GM18873 (cell line): Measurements from ENCODE around the gene LRRC8A.
A peak's percentile ranks its signal among the peaks of the same experiment; 100 is the strongest.
"Not testable (repeated sequence)": the region's sequence is repeated elsewhere in the genome, so short reads cannot be mapped to it uniquely, and the experiment has no call there.

ENCODE experiments used
- ATAC-seq: cut with Tn5 transposase; IDR thresholded peaks from one replicate; pipeline ENCODE4 v1.9.1; 2021; ENCODE audit warnings: mild to moderate bottlenecking, moderate library complexity, moderate number of reproducible peaks; ENCODE audit not compliant: unreplicated experiment, low FRiP score

The LRRC8A gene

DNA sequence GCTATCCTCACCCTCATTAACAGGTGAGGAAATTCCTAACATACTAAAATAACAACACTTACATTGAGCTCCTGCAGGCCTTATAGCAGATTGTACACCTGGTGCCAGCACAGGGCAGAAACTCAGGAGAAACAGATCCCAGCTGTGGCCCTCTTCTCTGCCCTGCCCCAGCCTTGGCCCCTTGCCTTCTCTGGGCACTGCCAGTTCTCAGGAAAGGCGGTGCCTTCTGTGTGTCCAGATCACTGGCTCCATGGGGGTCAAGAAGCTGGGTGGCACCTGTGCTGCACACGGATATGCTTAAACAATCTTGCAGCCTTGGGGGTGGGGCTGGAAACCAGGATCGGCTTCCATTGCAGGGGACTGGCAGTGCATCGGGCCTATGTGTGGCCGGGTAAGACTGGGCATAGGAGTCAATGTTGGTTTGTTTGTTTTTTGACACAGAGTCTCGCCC lies 19.5 kb upstream of the LRRC8A start:
- no peak for ATAC-seq

DNA sequence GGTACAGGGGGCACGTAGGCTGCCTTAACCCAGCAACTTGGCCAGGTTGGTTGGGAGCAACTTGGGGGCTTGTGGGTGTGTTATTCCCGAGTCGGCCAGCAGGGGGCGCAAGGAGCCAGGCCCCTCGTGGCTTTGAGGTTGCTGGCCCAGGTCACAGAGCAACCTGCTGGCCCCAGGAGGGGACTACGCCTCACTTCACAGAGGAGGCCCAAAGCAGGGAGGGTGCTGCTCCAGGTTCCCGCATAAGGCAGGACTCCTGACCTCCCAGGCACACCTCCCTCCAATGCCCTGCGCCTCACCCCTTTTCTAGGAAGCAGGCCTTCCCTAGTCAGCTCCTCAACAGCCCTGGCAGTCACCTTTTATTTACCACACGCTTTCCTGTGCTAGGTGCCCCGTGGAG lies 18.3 kb upstream of the LRRC8A start:
- ATAC-seq: peak; percentile 59

DNA sequence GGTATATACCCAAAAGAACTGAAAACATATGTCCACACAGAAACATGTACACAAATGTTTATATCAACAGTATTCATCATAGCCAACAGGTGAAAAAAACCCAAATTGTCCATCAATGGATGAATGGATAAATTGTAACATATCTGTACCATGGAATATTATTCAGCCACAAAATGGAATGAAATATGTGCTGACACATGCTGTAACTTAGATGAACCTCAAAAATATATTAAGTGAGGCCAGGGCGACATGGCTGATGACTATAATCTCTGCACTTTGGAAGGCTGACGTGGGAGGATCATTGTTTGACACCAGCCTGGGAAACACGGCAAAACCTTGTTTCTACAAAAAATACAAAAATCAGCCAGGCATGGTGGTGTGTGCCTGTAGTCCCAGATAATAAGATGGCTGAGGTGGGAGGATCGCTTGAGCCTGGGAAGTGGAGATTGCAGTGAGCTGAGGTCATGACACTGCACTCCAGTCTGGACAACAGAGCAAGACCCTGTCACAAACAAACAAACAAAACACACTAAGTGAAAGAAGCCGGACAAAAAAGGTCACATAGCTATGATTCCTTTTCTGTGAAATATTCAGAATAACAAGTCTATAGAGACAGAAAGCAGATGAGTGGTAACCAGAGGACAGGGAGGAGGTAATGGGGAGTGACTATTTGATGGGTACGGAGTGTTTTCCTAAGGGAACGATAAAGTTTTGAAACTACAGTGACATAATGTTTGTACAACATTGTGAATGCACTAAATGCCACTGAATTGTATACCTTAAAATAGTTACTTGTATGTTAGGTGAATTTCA lies 11.6 kb upstream of the LRRC8A start:
- no peak for ATAC-seq

DNA sequence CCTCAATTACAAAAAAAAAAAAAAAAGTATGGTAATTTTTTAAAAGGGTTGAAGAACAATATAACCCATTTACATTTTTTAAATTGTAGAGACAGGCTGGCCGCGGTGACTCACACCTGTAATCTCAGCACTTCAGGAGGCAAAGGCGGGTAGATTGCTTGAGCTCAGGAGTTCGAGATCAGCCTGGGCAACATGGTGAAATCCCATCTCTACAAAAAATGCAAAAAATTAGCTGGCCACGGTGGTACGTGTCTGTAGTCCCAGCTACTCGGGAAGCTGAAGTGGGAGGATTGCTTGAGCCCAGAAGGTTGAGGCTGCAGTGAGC lies 11.0 kb upstream of the LRRC8A start:
- not testable (repeated sequence) for ATAC-seq

DNA sequence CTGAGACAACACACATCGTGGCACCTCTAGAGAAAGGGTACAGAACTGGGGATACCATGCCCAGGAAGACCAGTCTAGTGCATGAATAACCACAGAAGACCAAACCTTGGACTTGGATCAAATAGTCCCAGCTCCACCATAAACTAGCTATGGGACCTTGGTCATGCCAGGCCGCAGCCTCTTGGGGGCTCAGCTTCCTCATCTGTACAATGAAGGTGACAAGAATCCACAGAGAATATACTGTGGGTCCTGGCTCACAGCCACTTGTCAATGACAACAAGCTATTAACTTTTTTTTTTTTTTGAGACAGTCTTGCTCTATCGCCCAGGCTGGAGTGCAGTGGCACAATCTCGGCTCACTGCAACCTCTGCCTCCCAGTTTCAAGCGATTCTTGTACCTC lies 4.1 kb upstream of the LRRC8A start:
- no peak for ATAC-seq

DNA sequence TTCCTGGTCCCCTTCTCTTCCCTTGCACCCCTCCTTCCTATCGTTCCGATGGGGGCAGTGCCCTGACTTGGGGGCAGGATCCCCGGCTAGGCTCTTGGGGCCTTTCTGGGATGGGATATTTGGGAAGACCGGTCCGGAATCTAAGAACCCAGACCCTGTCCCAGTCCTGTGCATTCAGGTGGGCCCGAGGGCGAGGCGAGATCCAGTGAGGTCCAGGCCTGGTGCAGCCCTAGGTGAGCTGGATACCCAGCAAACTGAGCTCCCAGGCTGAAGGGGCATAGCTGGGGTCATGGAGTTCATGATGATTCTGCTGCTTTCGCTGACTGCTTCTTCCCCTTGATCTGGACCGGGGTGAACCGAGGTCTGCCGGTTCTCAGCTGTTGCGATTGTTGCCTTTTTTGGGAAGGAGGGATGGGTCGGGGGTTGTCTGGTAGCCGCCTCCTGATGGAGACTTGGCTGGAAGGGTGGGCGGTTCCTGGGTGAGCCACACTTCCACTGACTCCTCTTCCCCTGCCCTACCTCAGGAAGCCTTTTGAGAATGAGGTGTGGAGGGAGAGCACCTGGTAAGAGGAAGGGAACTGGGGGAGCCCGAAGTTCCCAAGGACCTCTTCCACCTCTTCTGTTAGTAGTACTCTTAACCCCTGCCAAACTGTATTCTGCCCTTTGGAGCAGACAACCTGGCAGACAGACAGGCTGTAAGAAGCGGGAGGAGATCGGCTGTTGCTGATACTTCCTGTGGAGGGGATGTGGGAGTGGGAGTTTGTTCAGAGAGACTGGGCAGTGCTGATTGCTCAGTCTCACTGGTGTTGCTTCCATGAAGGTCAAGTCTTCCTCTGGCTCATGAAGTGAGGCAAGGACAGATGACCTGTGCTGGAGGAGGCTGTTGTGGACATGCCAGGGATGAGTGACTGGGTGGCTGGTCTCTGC lies 1.0 kb downstream of the LRRC8A start:
- no peak for ATAC-seq

DNA sequence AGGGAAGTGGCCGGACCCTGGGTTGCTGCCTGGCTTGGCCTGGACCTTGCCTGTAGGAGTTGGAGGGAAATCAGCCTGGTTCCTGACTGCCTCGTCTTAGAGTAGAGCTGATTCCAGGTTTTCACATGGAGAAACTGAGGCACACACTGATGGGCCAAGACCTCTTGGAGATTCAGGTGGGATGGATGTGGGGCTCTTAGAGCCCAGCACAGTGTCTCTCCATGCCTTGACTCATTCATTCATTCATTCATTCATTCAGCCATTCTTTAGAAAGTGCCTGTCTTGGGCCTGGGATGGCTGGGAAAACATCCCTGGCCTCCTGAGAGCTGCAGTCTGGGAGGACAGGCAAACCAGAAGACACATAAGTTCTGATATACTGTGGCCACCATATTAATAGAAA lies 2.2 kb downstream of the LRRC8A start:
- ATAC-seq: no peak

DNA sequence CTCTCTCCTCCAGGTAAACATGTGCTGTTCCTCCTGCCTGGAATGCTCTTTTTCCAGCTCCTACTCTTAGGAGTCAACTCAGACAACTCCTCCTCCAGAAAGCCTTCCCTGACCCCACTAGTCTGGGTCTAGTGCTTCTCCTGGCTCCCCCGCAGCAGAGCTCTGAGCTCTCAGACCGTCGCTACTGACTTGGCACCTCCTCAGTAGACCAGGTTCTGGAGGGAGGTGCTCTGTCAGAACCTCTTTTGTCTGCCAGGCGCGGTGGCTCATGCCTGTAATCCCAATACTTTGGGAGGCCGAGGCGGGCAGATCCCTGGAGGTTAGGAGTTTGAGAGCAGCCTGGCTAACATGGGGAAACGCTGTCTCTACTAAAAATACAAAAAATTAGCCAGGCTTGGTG lies 3.4 kb downstream of the LRRC8A start:
- ATAC-seq: no peak

DNA sequence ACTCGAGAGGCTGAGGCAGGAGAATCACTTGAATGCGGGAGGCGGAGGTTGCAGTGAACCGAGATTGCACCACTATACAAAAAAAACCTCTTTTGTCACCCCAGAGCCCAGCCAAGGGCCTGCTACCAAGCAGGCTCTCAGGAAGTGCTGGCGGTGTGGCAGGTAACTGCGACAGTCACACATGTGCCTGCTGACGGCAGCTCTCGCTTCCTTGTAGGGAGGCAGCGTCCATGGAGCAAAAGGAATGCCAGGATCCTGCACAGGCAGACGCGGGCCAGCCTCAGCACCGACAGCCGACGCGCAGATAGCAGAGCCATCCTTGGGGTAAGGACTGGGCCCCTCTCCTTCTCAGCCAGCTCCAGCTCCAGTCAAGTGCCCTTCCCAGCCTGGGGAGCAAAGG lies 3.9 kb downstream of the LRRC8A start:
- no peak for ATAC-seq

DNA sequence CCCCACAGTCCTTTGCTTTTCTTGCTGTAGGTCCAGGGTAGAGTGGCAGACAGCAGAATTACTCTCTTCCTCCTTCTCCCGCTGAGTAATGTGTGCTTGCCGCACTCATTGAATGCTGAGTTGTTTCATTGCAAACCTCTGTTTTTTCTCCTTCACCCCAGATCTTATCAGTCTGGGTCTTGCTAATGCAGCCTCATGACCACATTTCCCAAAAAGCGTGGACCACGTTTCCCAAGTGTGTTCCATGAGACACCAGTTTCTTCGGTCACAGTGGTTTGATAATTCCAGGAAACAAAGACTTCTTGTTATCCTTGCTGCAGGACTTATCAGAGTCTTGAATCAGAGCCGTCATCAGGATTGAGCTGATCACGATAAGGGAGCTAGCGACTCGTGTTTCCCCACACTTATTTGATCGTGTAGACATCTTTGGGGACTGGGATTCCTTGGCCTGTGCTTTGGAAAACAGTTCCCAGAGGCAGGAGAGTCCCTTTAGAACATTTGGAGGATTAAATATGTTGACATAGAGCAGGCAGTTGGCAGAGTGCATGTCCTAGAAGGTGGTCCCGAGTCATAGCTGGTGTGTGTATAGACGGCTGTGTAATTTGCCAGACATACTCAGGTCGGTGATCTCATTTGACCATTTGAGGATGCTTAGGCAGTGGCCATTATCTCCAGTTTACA lies 4.4 kb downstream of the LRRC8A start:
- ATAC-seq: no peak

DNA sequence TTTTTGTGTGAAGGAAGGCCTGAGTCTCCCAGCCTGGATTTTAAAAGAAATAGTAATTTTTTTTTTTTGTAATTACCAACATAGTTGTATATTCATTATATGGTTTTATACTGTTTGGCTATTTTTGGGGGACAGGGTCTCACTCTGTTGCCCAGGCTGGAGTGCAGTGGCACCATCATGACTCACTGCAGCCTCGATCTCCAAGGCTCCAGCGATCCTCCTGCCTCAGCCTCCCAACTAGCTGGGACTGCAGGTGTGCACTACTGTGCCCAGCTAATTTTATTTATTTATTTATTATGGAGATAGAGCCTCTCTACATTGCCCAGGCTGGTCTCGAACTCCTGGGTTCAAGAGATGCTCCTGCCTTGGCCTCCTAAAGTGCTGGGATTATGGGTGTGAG lies 5.1 kb downstream of the LRRC8A start:
- no peak for ATAC-seq

DNA sequence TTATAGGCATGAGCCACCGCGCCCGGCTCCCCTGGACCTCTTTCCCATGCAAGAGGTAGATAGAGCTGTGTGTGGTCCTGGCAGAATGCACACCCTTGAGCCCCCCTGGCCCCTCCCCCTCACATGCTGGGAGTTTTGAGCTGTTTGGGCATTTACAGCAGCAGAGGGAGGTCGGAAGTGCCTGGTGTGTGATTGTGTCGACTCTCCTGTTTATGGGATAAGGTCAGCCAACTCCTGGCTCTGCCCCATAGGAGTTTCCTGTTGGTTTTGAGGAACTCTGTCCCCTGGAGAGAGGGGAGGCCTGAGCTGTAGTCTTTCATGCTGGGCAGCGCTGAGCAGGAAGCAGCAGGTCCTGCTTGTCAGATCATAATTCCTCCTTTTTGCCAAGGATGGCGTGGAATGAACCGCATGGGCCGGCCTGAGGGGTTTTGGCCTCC lies 6.0 kb downstream of the LRRC8A start:
- no peak for ATAC-seq

DNA sequence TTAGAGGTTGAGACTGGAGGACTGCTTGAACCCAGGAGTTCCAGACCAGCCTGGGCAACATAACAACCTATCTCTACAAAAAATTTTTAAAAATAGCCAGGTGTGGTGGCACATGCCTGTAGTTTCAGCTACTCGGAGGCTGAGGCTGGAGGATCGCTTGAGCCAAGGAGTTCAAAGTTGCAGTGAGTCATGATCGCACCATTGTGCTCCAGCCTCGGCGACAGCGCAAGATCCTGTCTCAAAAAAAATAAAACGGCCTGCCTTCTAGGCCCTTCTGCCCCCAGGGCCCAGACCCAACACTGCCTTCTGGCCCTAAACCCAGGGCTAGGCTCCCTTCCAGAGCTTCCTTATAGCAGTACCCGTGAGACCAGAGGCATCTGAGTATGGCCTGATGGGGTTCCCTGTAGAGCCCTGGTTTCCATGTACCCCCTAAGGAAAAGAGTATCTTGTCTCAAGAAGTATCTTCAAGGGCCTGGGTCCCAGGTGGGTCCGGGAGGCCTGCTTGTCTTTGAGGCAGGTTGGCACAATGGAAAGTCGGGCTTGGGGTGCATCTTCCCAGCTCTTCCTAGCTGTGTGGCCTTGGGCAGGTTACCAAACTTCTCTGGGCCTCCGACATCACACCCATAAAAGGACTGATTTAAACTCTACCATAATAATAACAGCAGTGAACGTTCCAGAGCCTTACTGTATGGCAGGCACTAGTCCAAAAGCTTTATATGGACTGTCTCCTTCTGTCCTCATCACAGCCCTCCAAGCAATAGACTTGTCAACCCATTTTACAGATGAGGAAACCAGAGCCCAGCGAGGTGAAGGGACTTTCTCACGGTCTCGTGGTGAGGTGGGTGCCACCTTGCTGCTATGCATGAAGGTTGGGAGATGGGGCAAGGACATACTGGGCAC lies 9.6 kb downstream of the LRRC8A start:
- no peak for ATAC-seq

DNA sequence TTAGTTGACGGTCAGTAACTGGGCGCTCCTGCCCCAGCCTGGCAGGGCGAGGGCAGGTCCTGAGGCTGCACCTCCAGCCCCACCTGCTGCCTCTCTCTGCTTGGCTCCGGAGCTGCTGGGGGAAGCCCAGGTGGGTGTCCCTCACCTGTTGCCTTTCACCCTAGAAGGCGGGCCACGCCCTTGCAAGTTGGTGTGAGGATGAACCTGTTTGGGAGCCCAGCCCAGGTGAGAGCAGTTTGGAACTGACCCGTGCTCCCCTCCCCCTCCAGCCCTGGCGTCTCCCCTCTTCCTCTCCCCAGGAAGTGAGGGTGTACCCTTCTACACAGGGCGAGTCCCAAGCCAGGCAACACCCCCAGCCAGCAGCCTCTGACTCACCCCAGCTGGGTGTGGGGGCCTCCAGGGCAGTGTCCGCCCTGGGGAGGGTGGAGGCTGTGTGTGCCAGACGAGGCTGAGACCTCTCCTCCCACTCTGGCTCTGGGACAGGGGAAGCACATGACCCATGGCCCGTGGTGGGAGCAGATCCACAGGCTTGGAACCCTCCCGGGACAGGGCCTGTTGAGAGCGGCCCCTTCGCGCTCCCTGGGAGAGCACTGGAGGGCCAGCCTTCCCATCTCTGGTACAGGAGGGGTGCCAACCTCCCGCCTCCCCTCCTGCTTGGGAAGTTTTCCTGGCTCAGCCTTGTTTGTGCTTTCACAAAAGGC lies 10.4 kb downstream of the LRRC8A start:
- ATAC-seq: no peak

DNA sequence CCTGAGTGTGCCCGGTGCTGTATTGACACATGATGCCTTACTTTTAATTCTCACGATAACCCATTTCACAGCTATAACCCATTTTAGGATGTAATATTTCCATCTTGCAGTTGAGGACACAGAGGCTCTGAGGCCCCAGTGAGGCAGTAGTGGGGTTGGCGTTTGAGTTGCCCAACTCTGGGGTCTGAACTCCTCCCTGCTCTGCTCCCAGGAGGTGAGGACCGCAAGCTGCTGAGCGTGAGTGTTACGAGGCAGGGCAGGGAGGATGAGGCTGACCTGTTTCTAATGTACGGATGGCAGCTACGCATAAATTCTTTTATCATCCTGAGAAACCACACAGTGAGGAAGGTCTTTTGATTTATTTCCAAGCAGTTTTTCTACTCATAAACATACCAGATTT lies 11.4 kb downstream of the LRRC8A start:
- ATAC-seq: no peak

DNA sequence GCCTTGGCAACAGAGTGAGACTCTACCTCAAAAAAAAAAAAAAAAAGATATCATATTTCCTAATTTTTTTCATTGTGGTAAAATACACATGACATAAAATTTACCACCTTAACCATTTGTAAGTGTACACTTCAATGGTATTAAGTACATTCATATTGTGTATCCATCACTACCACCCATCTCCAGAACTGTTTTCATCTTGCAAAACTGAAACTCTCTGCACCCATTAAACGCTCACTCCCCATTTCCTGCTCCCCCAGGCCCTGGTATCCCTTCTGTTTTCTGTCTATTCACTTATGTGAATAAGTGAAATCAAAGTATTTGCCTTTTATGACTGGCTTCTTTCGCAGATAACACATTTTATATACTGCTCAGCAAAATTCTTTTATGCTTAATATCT lies 12.8 kb downstream of the LRRC8A start:
- no peak for ATAC-seq

DNA sequence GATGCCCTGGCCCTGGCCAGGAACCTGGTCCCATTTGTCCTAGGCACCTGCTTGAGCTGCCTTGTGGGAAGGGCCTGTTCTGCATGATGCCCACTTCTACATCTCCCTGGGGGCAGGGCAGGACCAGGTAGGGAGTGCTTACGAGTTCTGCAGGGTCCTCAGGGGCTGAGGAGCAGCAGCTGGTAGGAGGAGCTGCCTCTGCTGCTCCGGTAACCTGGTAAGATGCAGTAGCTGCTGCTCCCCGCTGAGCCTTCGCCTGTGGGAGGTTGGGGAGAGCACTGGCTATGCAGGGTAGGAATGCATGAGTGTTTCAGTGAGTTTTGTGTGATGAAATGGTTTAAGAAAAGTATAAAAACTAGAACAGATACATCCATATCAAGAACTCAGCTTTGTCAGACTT lies 13.6 kb downstream of the LRRC8A start:
- no peak for ATAC-seq

DNA sequence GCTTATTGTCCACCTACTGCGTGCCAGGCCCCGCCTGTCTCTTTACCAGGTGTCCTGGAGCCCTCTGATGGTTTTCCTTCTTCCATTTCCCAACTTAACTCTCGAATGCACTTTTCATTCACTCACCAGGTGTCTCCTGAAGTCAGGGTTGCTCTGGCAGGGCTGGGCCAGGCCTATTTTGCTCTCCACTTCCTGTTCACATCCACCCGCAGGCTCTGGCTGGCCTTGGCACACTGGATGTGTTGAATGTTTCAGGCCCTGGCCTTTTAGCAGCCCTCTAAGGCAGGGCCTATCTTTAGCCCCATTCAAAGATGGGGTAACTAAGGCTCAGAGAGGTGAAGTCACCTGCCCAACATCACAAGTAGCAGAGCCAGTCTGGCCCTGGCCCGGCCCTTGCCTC lies 16.4 kb downstream of the LRRC8A start:
- no peak for ATAC-seq

DNA sequence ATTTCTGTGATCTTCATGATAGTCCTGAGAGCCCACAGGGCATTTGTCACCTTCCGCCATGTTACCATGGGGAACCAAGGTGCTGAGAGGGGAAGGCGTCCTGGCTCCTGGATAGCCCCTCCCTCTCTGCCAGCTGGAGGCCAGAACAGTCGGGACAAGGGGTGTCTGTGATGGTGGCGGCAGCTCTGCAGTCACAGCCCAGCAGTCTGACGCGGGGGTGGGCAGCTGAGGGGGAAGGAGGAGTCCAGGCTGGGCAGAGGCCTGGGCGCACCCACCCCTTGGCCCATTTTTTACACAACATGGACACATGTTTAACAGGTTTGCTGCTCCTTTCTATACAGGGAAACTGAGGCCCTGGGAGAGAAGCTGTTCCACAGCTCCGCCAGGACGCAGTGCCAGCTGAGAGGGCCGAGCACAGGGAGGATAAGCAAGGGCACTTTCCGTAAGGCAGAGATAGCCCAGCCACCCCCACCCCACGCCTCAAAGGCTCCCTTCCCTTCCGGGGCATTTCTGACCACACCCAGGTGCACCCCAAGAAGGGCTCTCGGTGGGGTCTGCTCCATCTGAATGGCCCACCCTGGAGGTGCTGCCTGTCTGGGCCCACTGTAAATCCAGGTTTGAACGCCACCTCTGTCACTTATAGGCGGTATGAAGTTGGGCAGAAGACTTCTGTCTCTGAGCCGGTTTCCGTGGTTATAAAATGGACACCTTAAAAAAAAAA lies 17.1 kb downstream of the LRRC8A start:
- no peak for ATAC-seq
